LoVo (cell line): Measurements from ENCODE around the gene CCNG2.
A peak's percentile ranks its signal among the peaks of the same experiment; 100 is the strongest.

Experiments
- DNase-seq: peaks from one replicate; pipeline ENCODE4 v3.0.0-alpha.2; 2016; ENCODE audit warnings: low spot score

Gene CCNG2

GRCh38 chr4:77147079-77147782 is 9.8 kb upstream of the CCNG2 start:
- DNase-seq = no peak

GRCh38 chr4:77148078-77148477 is 8.9 kb upstream of the CCNG2 start:
- DNase-seq = no peak

- DNase-seq = no peak
Observed at GRCh38 chr4:77149789-77150188, 7.2 kb upstream of the CCNG2 start.

GRCh38 chr4:77151241-77151640 is 5.8 kb upstream of the CCNG2 start:
- DNase-seq = no peak

- no peak for DNase-seq
Observed at GRCh38 chr4:77152421-77152820, 4.6 kb upstream of the CCNG2 start.

GRCh38 chr4:77153006-77153405 is 4.0 kb upstream of the CCNG2 start:
- no peak for DNase-seq

GRCh38 chr4:77154065-77154464 is 2.9 kb upstream of the CCNG2 start:
- no peak for DNase-seq

- no peak for DNase-seq
Observed at GRCh38 chr4:77154761-77155499, 2.1 kb upstream of the CCNG2 start.

- DNase-seq = no peak
Observed at GRCh38 chr4:77155631-77156452, 1.2 kb upstream of the CCNG2 start.

GRCh38 chr4:77156533-77156911 is 485 bp upstream of the CCNG2 start:
- peak; percentile 99 for DNase-seq

- peak; percentile 73 for DNase-seq
Observed at GRCh38 chr4:77157859-77158486, 966 bp downstream of the CCNG2 start.

GRCh38 chr4:77158487-77158861 is 1.5 kb downstream of the CCNG2 start:
- no peak for DNase-seq

- DNase-seq = no peak
Observed at GRCh38 chr4:77159806-77160205, 2.8 kb downstream of the CCNG2 start.

- DNase-seq = no peak
Observed at GRCh38 chr4:77163641-77164040, 6.6 kb downstream of the CCNG2 start.

GRCh38 chr4:77167173-77167572 is 10.2 kb downstream of the CCNG2 start:
- no peak for DNase-seq

GRCh38 chr4:77167866-77168265 is 10.9 kb downstream of the CCNG2 start:
- DNase-seq = no peak

- DNase-seq = no peak
Observed at GRCh38 chr4:77169481-77169880, 12.5 kb downstream of the CCNG2 start.

- no peak for DNase-seq
Observed at GRCh38 chr4:77170926-77171325, 13.9 kb downstream of the CCNG2 start.

- peak; percentile 77 for DNase-seq
Observed at GRCh38 chr4:77172336-77172735, 15.3 kb downstream of the CCNG2 start.

GRCh38 chr4:77174426-77174825 is 17.4 kb downstream of the CCNG2 start:
- DNase-seq = no peak

- no peak for DNase-seq
Observed at GRCh38 chr4:77175201-77175611, 18.2 kb downstream of the CCNG2 start.

- no peak for DNase-seq
Observed at GRCh38 chr4:77176640-77177039, 19.6 kb downstream of the CCNG2 start.
